H1 (cell line): Measurements from ENCODE around the gene CALCR. TPM values are rescaled to one million over a fixed set of nuclear protein-coding genes. Genes with fewer than 3 reads are reported as not detected.
A peak's percentile ranks its signal among the peaks of the same experiment; 100 is the strongest.

Source experiments
- CTCF ChIA-PET: fragments of 300-600 bp; sonication (Branson Sonifier 250); formaldehyde crosslinking; loops from one replicate; lab custom pipeline; 2021; ENCODE audit not compliant: partially characterized antibody; lab: Charles Lee
- POLR2A ChIA-PET: fragments of 300-600 bp; sonication (Branson Sonifier 250); formaldehyde crosslinking; loops from one replicate; lab custom pipeline; 2021; ENCODE audit warnings: inconsistent platforms; ENCODE audit not compliant: partially characterized antibody; lab: Charles Lee
- DNase-seq, 2 experiments: peaks; one replicate each; pipeline versions ENCODE4 v3.0.0 to v3.0.0-alpha.2; 2010 to 2022; ENCODE audit warnings: low spot score in 2 of 2, low read depth in 1 of 2, mixed read lengths in 1 of 2
- FAIRE-seq: peaks from 2 replicates; lab custom pipeline; 2011; peaks lifted over from hg19 to GRCh38; lab: Jason Lieb, UNC
- H2AFZ ChIP-seq: 2 replicates; pipeline ENCODE4 v1.8.1; 2012; ENCODE audit warnings: low read length, inconsistent platforms
- H2AK5ac ChIP-seq: 2 replicates; pipeline ENCODE4 v1.6.1; 2013; ENCODE audit warnings: low read depth, low read length
- H2BK120ac ChIP-seq: replicated peaks from 2 replicates; pipeline ENCODE3; 2013; ENCODE audit warnings: low read depth, low read length, inconsistent platforms
- H2BK12ac ChIP-seq: 2 replicates; pipeline ENCODE4 v1.6.1; 2013; ENCODE audit warnings: low read depth, low read length
- H2BK15ac ChIP-seq: 2 replicates; pipeline ENCODE4 v1.6.1; 2013; ENCODE audit warnings: low read length
- H2BK20ac ChIP-seq: 2 replicates; pipeline ENCODE4 v1.6.1; 2013; ENCODE audit warnings: low read length
- H2BK5ac ChIP-seq: 2 replicates; pipeline ENCODE4 v1.6.1; 2013; ENCODE audit warnings: low read depth, low read length
- H3K14ac ChIP-seq: 2 replicates; pipeline ENCODE4 v1.6.1; 2013; ENCODE audit warnings: inconsistent platforms; ENCODE audit not compliant: insufficient read length
- H3K18ac ChIP-seq: 2 replicates; pipeline ENCODE4 v1.6.1; 2013; ENCODE audit warnings: low read length; ENCODE audit errors: extremely low read depth
- H3K23ac ChIP-seq: 2 replicates; pipeline ENCODE4 v1.6.1; 2013; ENCODE audit warnings: inconsistent platforms; ENCODE audit not compliant: insufficient read length
- H3K23me2 ChIP-seq: 2 replicates; pipeline ENCODE4 v1.6.1; 2013; ENCODE audit warnings: low read depth, low read length
- H3K27ac ChIP-seq: 2 replicates; pipeline ENCODE4 v1.6.1; 2011; ENCODE audit warnings: low read depth, low read length, inconsistent platforms
- H3K27me3 ChIP-seq, 4 experiments: replicated peaks in 1 of 4; 1 replicate in 1 of 4; 2 replicates in 3 of 4; pipeline versions ENCODE4 v1.6.1 to v1.8.1; 2011 to 2013; ENCODE audit warnings: low read length in 3 of 4, mild to moderate bottlenecking in 3 of 4, inconsistent platforms in 2 of 4, mixed read lengths in 2 of 4, moderate library complexity in 1 of 4; ENCODE audit not compliant: control insufficient read depth in 3 of 4, insufficient read depth in 3 of 4; ENCODE audit errors: extremely low read depth in 1 of 4
- H3K36me3 ChIP-seq, 4 experiments: 2 replicates each; pipeline versions ENCODE4 v1.6.1 to v1.8.1; 2011 to 2013; ENCODE audit warnings: mild to moderate bottlenecking in 4 of 4, low read length in 3 of 4, moderate library complexity in 2 of 4, control low read depth in 1 of 4, inconsistent platforms in 1 of 4; ENCODE audit not compliant: insufficient read depth in 4 of 4, control insufficient read depth in 2 of 4
- H3K4ac ChIP-seq: replicated peaks from 2 replicates; pipeline ENCODE3; 2013; ENCODE audit warnings: low read length, low read depth, mixed read lengths, inconsistent platforms; ENCODE audit not compliant: insufficient read length
- H3K4me1 ChIP-seq, 4 experiments: replicated peaks in 1 of 4; 1 replicate in 1 of 4; 2 replicates in 3 of 4; pipeline versions ENCODE4 v1.6.1 to v1.8.1; 2011 to 2013; ENCODE audit warnings: low read length in 3 of 4, inconsistent platforms in 2 of 4, mixed read lengths in 1 of 4; ENCODE audit not compliant: insufficient read depth in 4 of 4, control insufficient read depth in 3 of 4
- H3K4me2 ChIP-seq, 2 experiments: 2 replicates each; pipeline versions ENCODE4 v1.6.1 to v1.8.1; 2011 to 2013; ENCODE audit warnings: low read depth in 2 of 2, low read length in 2 of 2, control low read depth in 1 of 2, inconsistent platforms in 1 of 2, mild to moderate bottlenecking in 1 of 2; ENCODE audit not compliant: insufficient read depth in 1 of 2
- H3K4me3 ChIP-seq, 4 experiments: fragments of 200-600, 300-600 bp in 1 of 4; sonication (generic), shearing (Covaris generic), sonication (Bioruptor Twin) in 1 of 4; 2 replicates each; pipeline versions ENCODE4 v1.5.1 to v1.8.1; 2011 to 2016; ENCODE audit warnings: low read length in 4 of 4, low read depth in 3 of 4, control low read depth in 2 of 4, inconsistent platforms in 2 of 4, mild to moderate bottlenecking in 2 of 4, mixed read lengths in 1 of 4, moderate library complexity in 1 of 4; ENCODE audit not compliant: insufficient read depth in 2 of 4; ENCODE audit errors: extremely low read depth in 1 of 4
- H3K56ac ChIP-seq: replicated peaks from 2 replicates; pipeline ENCODE3; 2013; ENCODE audit warnings: low read depth, mild to moderate bottlenecking, mixed read lengths, low read length, inconsistent platforms; ENCODE audit not compliant: insufficient read length
- H3K79me1 ChIP-seq: 2 replicates; pipeline ENCODE4 v1.6.1; 2013; ENCODE audit warnings: low read depth, low read length, control low read depth
- H3K79me2 ChIP-seq, 2 experiments: 2 replicates each; pipeline versions ENCODE4 v1.6.1 to v1.8.1; 2012 to 2013; ENCODE audit warnings: low read length in 2 of 2, mild to moderate bottlenecking in 2 of 2, inconsistent platforms in 1 of 2; ENCODE audit not compliant: insufficient read depth in 2 of 2, control insufficient read depth in 1 of 2
- H3K9ac ChIP-seq, 4 experiments: replicated peaks in 1 of 4; 1 replicate in 1 of 4; 2 replicates in 3 of 4; pipeline versions ENCODE4 v1.6.1 to v1.8.1; 2011 to 2013; ENCODE audit warnings: low read depth in 3 of 4, low read length in 3 of 4, control low read depth in 2 of 4, mild to moderate bottlenecking in 2 of 4, moderate library complexity in 2 of 4, inconsistent platforms in 1 of 4; ENCODE audit errors: extremely low read depth in 1 of 4
- H3K9me3 ChIP-seq, 2 experiments: 2 replicates each; pipeline versions ENCODE4 v1.6.1 to v1.8.1; 2012 to 2013; ENCODE audit warnings: mild to moderate bottlenecking in 2 of 2, moderate library complexity in 2 of 2, control low read depth in 1 of 2, inconsistent platforms in 1 of 2, low read depth in 1 of 2, low read length in 1 of 2, mixed read lengths in 1 of 2; ENCODE audit not compliant: insufficient read depth in 2 of 2
- H4K20me1 ChIP-seq, 2 experiments: replicated peaks in 1 of 2; 2 replicates each; pipeline versions ENCODE3 to v1.8.1; 2011 to 2013; ENCODE audit warnings: inconsistent platforms in 2 of 2, low read length in 2 of 2, mild to moderate bottlenecking in 1 of 2; ENCODE audit not compliant: insufficient read depth in 2 of 2, control insufficient read depth in 1 of 2
- H4K5ac ChIP-seq: 2 replicates; pipeline ENCODE4 v1.6.1; 2013; ENCODE audit warnings: low read length, low read depth, mixed read lengths, inconsistent platforms; ENCODE audit not compliant: insufficient read length
- H4K8ac ChIP-seq: 2 replicates; pipeline ENCODE4 v1.8.0; 2013; ENCODE audit warnings: mild to moderate bottlenecking, moderate library complexity, low read length, inconsistent platforms; ENCODE audit not compliant: insufficient read depth; ENCODE audit errors: extremely low read depth
- H4K91ac ChIP-seq: replicated peaks from 2 replicates; pipeline ENCODE3; 2013; ENCODE audit warnings: low read length, mixed read lengths, inconsistent platforms; ENCODE audit not compliant: insufficient read length
- EGR1 ChIP-seq: IDR thresholded peaks from 2 replicates; pipeline ENCODE4 v1.6.1; 2011; ENCODE audit warnings: low read depth, low read length, borderline replicate concordance
- EZH2 ChIP-seq: fragments of 200-600 bp; sonication (generic); IDR thresholded peaks from 2 replicates; pipeline ENCODE4 v1.7.1; 2012; ENCODE audit warnings: low read depth, mild to moderate bottlenecking, moderate library complexity, low read length, inconsistent platforms; ENCODE audit not compliant: severe bottlenecking
- FOSL1 ChIP-seq: IDR thresholded peaks from 2 replicates; pipeline ENCODE4 v1.6.1; 2011; ENCODE audit warnings: mild to moderate bottlenecking, low read depth, low read length, moderate library complexity; ENCODE audit not compliant: insufficient read depth
- KDM5A ChIP-seq: fragments of 200-600 bp; IDR thresholded peaks from 2 replicates; pipeline ENCODE4 v1.7.1; 2012; ENCODE audit warnings: mild to moderate bottlenecking, low read length, inconsistent platforms, mixed read lengths
- MAX ChIP-seq: IDR thresholded peaks from 2 replicates; pipeline ENCODE4 v1.6.1; 2012; ENCODE audit warnings: inconsistent platforms
- POLR2A ChIP-seq, 2 experiments: IDR thresholded peaks; 1 replicate in 1 of 2; 2 replicates in 1 of 2; pipeline ENCODE4 v1.6.1; 2011; ENCODE audit warnings: low read depth in 2 of 2, low read length in 2 of 2, mild to moderate bottlenecking in 2 of 2; ENCODE audit errors: control extremely low read depth in 1 of 2
- RAD21 ChIP-seq, 2 experiments: IDR thresholded peaks in 1 of 2; conservative IDR thresholded peaks in 1 of 2; 2 replicates each; pipeline ENCODE4 v1.6.1; 2011; ENCODE audit warnings: low read depth in 2 of 2, low read length in 2 of 2, improper control_type of control experiment in 1 of 2, inconsistent platforms in 1 of 2, mild to moderate bottlenecking in 1 of 2, moderate library complexity in 1 of 2
- SIN3A ChIP-seq, 2 experiments: IDR thresholded peaks in 1 of 2; conservative IDR thresholded peaks in 1 of 2; 2 replicates each; pipeline ENCODE4 v1.6.1; 2011 to 2012; ENCODE audit warnings: low read length in 2 of 2, improper control_type of control experiment in 1 of 2, low read depth in 1 of 2, mild to moderate bottlenecking in 1 of 2
- SP1 ChIP-seq: IDR thresholded peaks from 2 replicates; pipeline ENCODE4 v1.6.1; 2011; ENCODE audit warnings: low read depth, low read length
- SUZ12 ChIP-seq: fragments of 200-600 bp; sonication (generic); IDR thresholded peaks from 2 replicates; pipeline ENCODE4 v1.6.1; 2012; ENCODE audit warnings: mild to moderate bottlenecking, inconsistent platforms, low read length, moderate library complexity, mixed read lengths
- TBP ChIP-seq: IDR thresholded peaks from 2 replicates; pipeline ENCODE4 v1.6.1; 2011; ENCODE audit warnings: low read depth, low read length, improper control_type of control experiment
- WGBS, 2 experiments: shearing (Covaris generic) in 1 of 2; methylation state at CpG; one replicate each; pipeline versions ENCODE4 v1.1.6 to v1.1.7; 2013 to 2015; ENCODE audit warnings: low lambda C conversion rate in 2 of 2, mixed read lengths in 2 of 2, inconsistent platforms in 1 of 2, low coverage in 1 of 2, missing lambda C conversion rate in 1 of 2; ENCODE audit not compliant: insufficient replicate concordance in 2 of 2, insufficient coverage in 1 of 2, insufficient read length in 1 of 2; ENCODE audit errors: extremely low coverage in 1 of 2, missing lambda C conversion rate in 1 of 2; 5-methylcytosine and 5-hydroxymethylcytosine counted together
- polyA plus RNA-seq, 7 experiments: library from polyadenylated mRNA; depleted of rRNA in 3 of 7; stranded (reverse) in 5 of 7; unstranded in 2 of 7; fragments of >200 nt in 5 of 7; fragments of 200-250 nt in 2 of 7; gene quantifications; 1 replicate in 5 of 7; 2 replicates in 1 of 7; 4 replicates in 1 of 7; pipeline versions ENCODE4 v1.2.1 to v1.2.3, GENCODE V29; 2011 to 2013; ENCODE audit warnings: missing spikeins in 2 of 7, mixed read lengths in 2 of 7
- total RNA-seq: library from RNA; stranded (reverse); fragmentation: NEBNext Ultra II Directional; extraction: Animal tissue kit (Norgen Biotek cat#: 25700); gene quantifications from 2 replicates; pipeline ENCODE4 v1.2.1, GENCODE V29; 2021

The CALCR gene
- total and polyA plus RNA-seq, 2 of the 8 experiments (the other 6 are each of a cell fraction or from before 2014, with no cell fraction given): 1.0 to 3.6 TPM

- Histone ChIP-seq H3K27me3 (no peaks in the 10 kb centered on the region), H4K8ac (no peak overlapping the region), H3K79me2 (no peaks in the 10 kb centered on the region), H3K4me2 (no peak overlapping the region), H3K36me3 (no peaks in the 10 kb centered on the region), H3K79me1 (no peaks in the 10 kb centered on the region), H2AFZ (no peak overlapping the region), H3K18ac (no peak overlapping the region), H3K56ac (no peak overlapping the region), H2BK20ac (no peak overlapping the region), H4K5ac (no peak overlapping the region), H3K4me3 (no peak overlapping the region), H3K23ac (no peak overlapping the region), H3K4me1 (peaks cover 0 to 2% (median 0%) of the 10 kb centered on the region in 4 experiments; a peak in 1 of 7 replicates), H3K9me3 (no peaks in the 10 kb centered on the region), H2BK5ac (no peak overlapping the region), H3K27ac (no peak overlapping the region), H4K91ac (no peak overlapping the region), H2AK5ac (no peak overlapping the region), H2BK15ac (no peak overlapping the region), H3K4ac (no peak overlapping the region), H2BK12ac (no peak overlapping the region), H4K20me1 (no peaks in the 10 kb centered on the region), H3K9ac (no peak overlapping the region), H3K14ac (no peak overlapping the region), H2BK120ac (no peak overlapping the region), H3K23me2 (no peaks in the 10 kb centered on the region)
- POLR2A ChIA-PET: interaction anchor here (0.8 kb wide), 1 partner anchor 53 kb away, joined by 3 read pairs; no protein-coding TSS in a partner anchor
- FAIRE-seq (no peak), DNase-seq (no peak)
- CTCF ChIA-PET: interaction anchor here (0.6 to 4.0 kb wide), 14 partner anchors 13 to 215 kb away, joined by 3 to 35 read pairs (median 3); no protein-coding TSS in a partner anchor
- 84% methylated on average over 2 of the region's 2 CpGs; no CpG with 5 or more reads in 1 of the 2 experiments for WGBS, 2 experiments
- TF ChIP-seq EZH2 (no peak), SIN3A (conservative IDR thresholded peaks at IDR 0.05 in 1 of 2, IDR thresholded peaks at IDR 0.05 in 1 of 2; ENCODE audit: low read depth in 1 of 2, low read length in 2 of 2) (no peak), SUZ12 (no peak), SP1 (no peak), POLR2A (IDR thresholded peaks at IDR 0.05; ENCODE audit: control extremely low read depth in 1 of 2, low read depth in 2 of 2, low read length in 2 of 2) (no peak), MAX (no peak), TBP (no peak), RAD21 (IDR thresholded peaks at IDR 0.05 in 1 of 2, conservative IDR thresholded peaks at IDR 0.05 in 1 of 2; ENCODE audit: low read depth in 2 of 2, low read length in 2 of 2) (peak; percentile 80), EGR1 (no peak), KDM5A (no peak), FOSL1 (no peak)
Observed at GRCh38 chr7:93461350-93461749, 113.2 kb downstream of the CALCR start.
